ENCODE measurements around the gene ZNF333.
"Not testable (repeated sequence)": the region's sequence is repeated elsewhere in the genome, so short reads cannot be mapped to it uniquely, and the experiment has no call there.

ZNF333 gene

GRCh38 chr19:14767466-14767971, 77.7 kb downstream of the ZNF333 start:
- Histone ChIP-seq H3K4me3 (no peak overlapping the region), H3K36me3 (ENCODE audit: insufficient read depth, low read length) (no peaks in the 10 kb centered on the region; the same call in 1 of the 2 replicates), H3K27ac (no peak overlapping the region), H3K9ac (ENCODE audit: insufficient read length) (no peak overlapping the region), H3K9me3 (ENCODE audit: low read depth, low read length) (no peaks in the 10 kb centered on the region)
- no peak for DNase-seq (ENCODE audit: low read depth, low spot score)
- no peak for TF ChIP-seq FOXP2 (optimal IDR thresholded peaks at IDR 0.05; ENCODE audit: control extremely low read depth, extremely low read length, insufficient read depth)

DNA sequence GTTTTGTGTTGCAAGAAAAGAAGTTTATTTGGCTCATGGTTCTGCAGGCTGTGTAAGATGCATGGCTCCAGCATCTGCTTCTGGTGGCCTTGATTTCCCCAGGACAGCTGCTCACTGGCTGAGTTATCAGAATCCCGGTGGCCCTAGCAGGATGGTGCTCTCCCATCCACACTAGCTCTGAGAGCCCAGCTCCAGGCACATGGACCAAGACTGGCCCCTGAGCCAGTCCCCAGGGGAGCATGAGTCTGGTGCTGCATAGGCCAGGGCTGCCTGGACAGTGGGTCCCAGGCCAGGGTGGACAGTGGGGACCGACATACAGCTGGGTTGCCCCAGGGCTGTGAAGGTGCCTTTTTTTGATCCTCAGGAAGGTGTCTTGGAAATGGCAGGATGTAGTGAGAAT, 78.2 kb downstream of the ZNF333 start:
- no peak overlapping the region for H3K27ac ChIP-seq
- no peak overlapping the region for H3K4me3 ChIP-seq
- no peak for TF ChIP-seq FOXP2 (optimal IDR thresholded peaks at IDR 0.05; ENCODE audit: control extremely low read depth, extremely low read length, insufficient read depth)
- no peak for TF ChIP-seq POLR2AphosphoS5 (IDR thresholded peaks at IDR 0.05; ENCODE audit: borderline replicate concordance, low read depth, low read length)
- TF ChIP-seq EZH2 (IDR thresholded peaks at IDR 0.05): no peak
- H3K9me3 ChIP-seq (ENCODE audit: low read depth, low read length): no peaks in the 10 kb centered on the region
- no peak overlapping the region for H3K9ac ChIP-seq (ENCODE audit: insufficient read length)
- no peaks in the 10 kb centered on the region; the same call in 1 of the 2 replicates for H3K36me3 ChIP-seq (ENCODE audit: insufficient read depth, low read length)
- DNase-seq (ENCODE audit: low read depth, low spot score): no peak

GRCh38 chr19:14769201-14769600, 79.4 kb downstream of the ZNF333 start:
- no peak overlapping the region for H3K9ac ChIP-seq (ENCODE audit: insufficient read length)
- no peak for DNase-seq (ENCODE audit: low read depth, low spot score)
- no peaks in the 10 kb centered on the region for H3K9me3 ChIP-seq (ENCODE audit: low read depth, low read length)
- TF ChIP-seq FOXP2 (optimal IDR thresholded peaks at IDR 0.05; ENCODE audit: control extremely low read depth, extremely low read length, insufficient read depth): no peak
- TF ChIP-seq POLR2AphosphoS5 (IDR thresholded peaks at IDR 0.05; ENCODE audit: borderline replicate concordance, low read depth, low read length): no peak
- TF ChIP-seq EZH2 (IDR thresholded peaks at IDR 0.05): no peak
- no peak overlapping the region for H3K4me3 ChIP-seq
- no peak overlapping the region for H3K27ac ChIP-seq
- H3K36me3 ChIP-seq (ENCODE audit: insufficient read depth, low read length): no peaks in the 10 kb centered on the region; the same call in 1 of the 2 replicates

GRCh38 chr19:14770136-14770535, 80.3 kb downstream of the ZNF333 start:
- H3K27ac ChIP-seq: no peak overlapping the region
- H3K4me3 ChIP-seq: no peak overlapping the region
- no peak for DNase-seq (ENCODE audit: low read depth, low spot score)
- no peak for TF ChIP-seq EZH2 (IDR thresholded peaks at IDR 0.05)
- TF ChIP-seq FOXP2 (optimal IDR thresholded peaks at IDR 0.05; ENCODE audit: control extremely low read depth, extremely low read length, insufficient read depth): no peak
- TF ChIP-seq POLR2AphosphoS5 (IDR thresholded peaks at IDR 0.05; ENCODE audit: borderline replicate concordance, low read depth, low read length): no peak
- no peaks in the 10 kb centered on the region for H3K9me3 ChIP-seq (ENCODE audit: low read depth, low read length)
- no peaks in the 10 kb centered on the region; the same call in 1 of the 2 replicates for H3K36me3 ChIP-seq (ENCODE audit: insufficient read depth, low read length)
- H3K9ac ChIP-seq (ENCODE audit: insufficient read length): no peak overlapping the region

GRCh38 chr19:14770944-14771839, 81.3 kb downstream of the ZNF333 start:
- TF ChIP-seq POLR2AphosphoS5 (IDR thresholded peaks at IDR 0.05; ENCODE audit: borderline replicate concordance, low read depth, low read length): no peak
- no peak for DNase-seq (ENCODE audit: low read depth, low spot score)
- Histone ChIP-seq H3K9me3 (ENCODE audit: low read depth, low read length) (no peaks in the 10 kb centered on the region), H3K27ac (no peak overlapping the region), H3K36me3 (ENCODE audit: insufficient read depth, low read length) (no peaks in the 10 kb centered on the region; the same call in 1 of the 2 replicates), H3K4me3 (no peak overlapping the region), H3K9ac (ENCODE audit: insufficient read length) (no peak overlapping the region)

DNA sequence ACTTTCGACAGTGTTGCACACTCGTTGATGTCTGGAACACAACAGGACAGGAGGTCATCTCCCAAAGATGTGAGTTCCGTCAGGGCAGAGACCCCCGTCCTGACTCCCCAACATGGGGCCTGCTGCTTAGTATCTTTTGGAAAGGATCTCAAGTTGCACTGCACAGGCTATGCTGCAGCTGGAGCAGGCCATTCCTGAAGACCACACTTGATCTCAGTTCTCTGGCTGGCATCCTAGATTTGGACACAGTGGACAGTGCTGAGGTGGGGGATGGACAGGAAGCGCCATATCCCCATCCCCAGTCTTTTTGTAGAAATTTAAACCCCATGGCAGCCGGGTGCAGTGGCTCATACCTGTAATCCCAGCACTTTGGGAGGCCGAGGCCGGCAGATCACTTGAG, 82.6 kb downstream of the ZNF333 start:
- no peak for DNase-seq (ENCODE audit: low read depth, low spot score)
- Histone ChIP-seq H3K9me3 (ENCODE audit: low read depth, low read length) (no peaks in the 10 kb centered on the region), H3K27ac (no peak overlapping the region), H3K36me3 (ENCODE audit: insufficient read depth, low read length) (no peaks in the 10 kb centered on the region; the same call in 1 of the 2 replicates), H3K4me3 (no peak overlapping the region), H3K9ac (ENCODE audit: insufficient read length) (no peak overlapping the region)
- TF ChIP-seq FOXP2 (optimal IDR thresholded peaks at IDR 0.05; ENCODE audit: control extremely low read depth, extremely low read length, insufficient read depth): no peak
- no peak for TF ChIP-seq EZH2 (IDR thresholded peaks at IDR 0.05)
- no peak for TF ChIP-seq POLR2AphosphoS5 (IDR thresholded peaks at IDR 0.05; ENCODE audit: borderline replicate concordance, low read depth, low read length)

DNA sequence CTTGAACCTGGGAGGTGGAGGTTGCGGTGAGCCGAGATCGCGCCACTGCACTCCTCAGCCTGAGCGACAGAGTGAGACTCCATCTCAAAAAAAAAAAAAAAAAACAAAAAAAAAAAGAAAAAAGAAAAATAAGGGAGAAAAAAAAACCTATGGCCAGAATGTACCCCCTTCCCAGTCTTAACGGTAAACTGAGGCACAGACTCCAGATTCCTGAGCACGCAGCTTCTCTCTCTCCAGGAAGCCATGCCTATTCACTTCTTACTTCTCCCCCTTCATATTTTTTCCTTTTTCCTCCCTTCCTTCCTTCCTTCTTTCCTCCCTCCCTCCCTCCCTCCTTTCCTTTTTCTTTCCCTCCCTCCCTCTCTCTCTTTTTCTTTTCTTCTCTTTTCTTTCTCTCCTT, 83.1 kb downstream of the ZNF333 start:
- Histone ChIP-seq H3K27ac (no peak overlapping the region), H3K36me3 (ENCODE audit: insufficient read depth, low read length) (no peaks in the 10 kb centered on the region; the same call in 1 of the 2 replicates), H3K9me3 (ENCODE audit: low read depth, low read length) (no peaks in the 10 kb centered on the region), H3K4me3 (no peak overlapping the region), H3K9ac (ENCODE audit: insufficient read length) (no peak overlapping the region)
- no peak for TF ChIP-seq EZH2 (IDR thresholded peaks at IDR 0.05)
- DNase-seq (ENCODE audit: low read depth, low spot score): no peak

GRCh38 chr19:14773722-14774121, 83.9 kb downstream of the ZNF333 start:
- H3K27ac ChIP-seq; H3K9me3 ChIP-seq (ENCODE audit: low read depth, low read length); DNase-seq (ENCODE audit: low read depth, low spot score); H3K9ac ChIP-seq (ENCODE audit: insufficient read length); H3K36me3 ChIP-seq (ENCODE audit: insufficient read depth, low read length); H3K4me3 ChIP-seq: not testable (repeated sequence)

DNA sequence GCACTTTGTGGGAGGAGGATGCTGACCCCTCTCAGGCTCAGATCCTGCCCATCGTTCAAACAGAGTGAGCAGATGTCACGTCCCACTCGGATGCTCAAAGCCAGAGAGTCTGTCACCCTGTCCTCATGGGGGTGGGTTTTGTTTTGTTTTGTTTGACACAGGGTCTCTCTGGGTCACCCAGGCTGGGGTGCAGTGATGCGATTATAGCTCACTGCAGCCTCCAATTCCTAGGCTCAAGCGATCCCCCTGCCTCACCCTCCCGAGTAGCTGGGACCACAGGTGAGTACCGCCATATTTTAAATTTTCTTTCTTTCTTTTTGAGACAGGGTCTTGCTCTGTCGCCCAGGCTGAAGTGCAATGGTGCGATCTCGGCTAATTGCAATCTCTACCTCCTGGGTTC, 84.5 kb downstream of the ZNF333 start:
- Histone ChIP-seq H3K4me3 (no peak overlapping the region), H3K9ac (ENCODE audit: insufficient read length) (no peak overlapping the region), H3K27ac (no peak overlapping the region), H3K9me3 (ENCODE audit: low read depth, low read length) (no peaks in the 10 kb centered on the region), H3K36me3 (ENCODE audit: insufficient read depth, low read length) (no peaks in the 10 kb centered on the region; the same call in 1 of the 2 replicates)
- TF ChIP-seq EZH2 (IDR thresholded peaks at IDR 0.05) (no peak), FOXP2 (optimal IDR thresholded peaks at IDR 0.05; ENCODE audit: control extremely low read depth, extremely low read length, insufficient read depth) (no peak), POLR2AphosphoS5 (IDR thresholded peaks at IDR 0.05; ENCODE audit: borderline replicate concordance, low read depth, low read length) (no peak)
- no peak for DNase-seq (ENCODE audit: low read depth, low spot score)

DNA sequence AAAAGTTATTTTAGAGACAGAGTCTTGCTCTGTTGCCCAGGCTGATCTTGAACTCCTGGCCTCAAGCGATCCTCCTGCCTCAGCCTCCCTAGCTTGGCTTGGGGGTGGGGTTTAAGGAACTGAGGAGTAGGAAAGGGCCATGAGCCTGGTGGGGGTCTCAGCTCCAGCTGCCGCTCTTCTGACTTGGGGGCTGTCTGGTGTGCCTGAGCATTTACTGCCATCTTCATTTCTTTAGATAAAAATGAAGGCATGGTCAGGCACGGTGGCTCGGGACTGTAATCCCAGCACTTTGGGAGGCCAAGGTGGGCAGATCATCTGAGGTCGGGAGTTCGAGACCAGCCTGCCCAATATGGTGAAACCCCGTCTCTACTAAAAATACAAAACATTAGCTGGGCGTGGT, 85.5 kb downstream of the ZNF333 start:
- DNase-seq (ENCODE audit: low read depth, low spot score); H3K9ac ChIP-seq (ENCODE audit: insufficient read length); H3K27ac ChIP-seq; H3K36me3 ChIP-seq (ENCODE audit: insufficient read depth, low read length); H3K4me3 ChIP-seq; H3K9me3 ChIP-seq (ENCODE audit: low read depth, low read length): not testable (repeated sequence)
